GM12878 (cell line): ENCODE measurements around the gene CAPN8. TPM values are rescaled to one million over a fixed set of nuclear protein-coding genes. Genes with fewer than 3 reads are reported as not detected.
A peak's percentile ranks its signal among the peaks of the same experiment; 100 is the strongest.

Source experiments
- BCL3 ChIP-seq: IDR thresholded peaks from 2 replicates; pipeline ENCODE4 v1.6.1; 2011; ENCODE audit warnings: borderline replicate concordance, low read depth, mild to moderate bottlenecking, moderate library complexity, low read length; ENCODE audit not compliant: insufficient read depth, poor library complexity, severe bottlenecking
- BRCA1 ChIP-seq: IDR thresholded peaks from 2 replicates; pipeline ENCODE4 v1.6.1; 2011; ENCODE audit warnings: low read depth, low read length, improper control_type of control experiment
- CREB1 ChIP-seq: IDR thresholded peaks from 2 replicates; pipeline ENCODE4 v1.6.1; 2012; ENCODE audit warnings: low read depth, mild to moderate bottlenecking, inconsistent platforms
- DPF2 ChIP-seq: fragments of 450-650 bp; IDR thresholded peaks from 2 replicates; pipeline ENCODE4 v1.6.1; 2017; ENCODE audit warnings: mild to moderate bottlenecking
- ESRRA ChIP-seq: IDR thresholded peaks from 2 replicates; pipeline ENCODE4 v1.6.1; 2012; ENCODE audit warnings: mild to moderate bottlenecking, low read length, improper control_type of control experiment
- ETV6 ChIP-seq, 2 experiments: fragments of 450-650 bp in 1 of 2; IDR thresholded peaks in 1 of 2; conservative IDR thresholded peaks in 1 of 2; 2 replicates each; pipeline ENCODE4 v1.6.1; 2014; ENCODE audit warnings: antibody characterized with exemption in 1 of 2, borderline replicate concordance in 1 of 2, low read depth in 1 of 2, mild to moderate bottlenecking in 1 of 2, moderate library complexity in 1 of 2
- EZH2 ChIP-seq: IDR thresholded peaks from 2 replicates; pipeline ENCODE4 v1.6.1; 2012; ENCODE audit warnings: low read depth, mild to moderate bottlenecking, control low read depth, inconsistent platforms, low read length, borderline replicate concordance; ENCODE audit not compliant: control insufficient read depth
- HDAC6 ChIP-seq: fragments of 200-600 bp; sonication (generic); IDR thresholded peaks from one replicate; pipeline ENCODE4 v1.8.0; 2017; ENCODE audit warnings: antibody characterized with exemption; ENCODE audit not compliant: unreplicated experiment
- HDGF ChIP-seq: fragments of 450-650 bp; IDR thresholded peaks from 2 replicates; pipeline ENCODE4 v1.6.1; 2016; ENCODE audit warnings: antibody characterized with exemption
- JUNB ChIP-seq: IDR thresholded peaks from 2 replicates; pipeline ENCODE4 v1.6.1; 2016; ENCODE audit warnings: antibody characterized with exemption, mild to moderate bottlenecking
- JUND ChIP-seq: IDR thresholded peaks from 2 replicates; pipeline ENCODE4 v1.6.1; 2012; ENCODE audit warnings: low read depth, mild to moderate bottlenecking, low read length, improper control_type of control experiment, moderate library complexity
- RB1 ChIP-seq: fragments of 450-650 bp; formaldehyde crosslinking; IDR thresholded peaks from 2 replicates; pipeline ENCODE4 v1.6.1; 2017; ENCODE audit warnings: mild to moderate bottlenecking, borderline replicate concordance
- SP1 ChIP-seq: IDR thresholded peaks from one replicate; pipeline ENCODE4 v1.6.1; 2011; ENCODE audit warnings: low read depth, low read length
- TCF3 ChIP-seq: IDR thresholded peaks from 2 replicates; pipeline ENCODE4 v1.6.1; 2012; ENCODE audit warnings: low read depth, mild to moderate bottlenecking, low read length, borderline replicate concordance; ENCODE audit not compliant: insufficient read depth
- USF1 ChIP-seq: IDR thresholded peaks from 2 replicates; pipeline ENCODE4 v1.6.1; 2011; ENCODE audit warnings: borderline replicate concordance, low read depth, mild to moderate bottlenecking, moderate library complexity, mixed read lengths, low read length; ENCODE audit not compliant: insufficient read depth; ENCODE audit errors: extremely low read length
- ZBED1 ChIP-seq: IDR thresholded peaks from 2 replicates; pipeline ENCODE4 v1.6.1; 2016; ENCODE audit warnings: borderline replicate concordance
- ZNF622 ChIP-seq: fragments of 450-650 bp; IDR thresholded peaks from 2 replicates; pipeline ENCODE4 v1.6.1; 2017; ENCODE audit warnings: mild to moderate bottlenecking, inconsistent platforms
- polyA plus RNA-seq, 11 experiments: library from polyadenylated mRNA; depleted of rRNA in 4 of 11; unstranded in 6 of 11; stranded (reverse) in 5 of 11; fragments of >200 nt; fragmentation: Nextera tagmentation in 4 of 11; fragmentation: Illumina TruSeq in 1 of 11; extraction: Ambion mirVana in 4 of 11; extraction: Trizol in 1 of 11; gene quantifications; 1 replicate in 1 of 11; 2 replicates in 10 of 11; pipeline versions ENCODE4 v1.2.1 to v1.2.3, GENCODE V29; 2011 to 2016; ENCODE audit warnings: inconsistent platforms in 2 of 11, missing spikeins in 2 of 11, low read depth in 1 of 11
- total RNA-seq, 4 experiments: library from RNA; depleted of rRNA in 3 of 4; stranded (reverse); fragments of >200 nt in 3 of 4; fragmentation: Illumina TruSeq in 1 of 4; extraction: Trizol in 1 of 4; gene quantifications; 2 replicates each; pipeline versions ENCODE4 v1.2.1 to v1.2.3, GENCODE V29; 2013 to 2021
- TF ChIP-seq, protein P1 (sequence below): fragments of 450-650 bp; formaldehyde crosslinking; IDR thresholded peaks from 2 replicates; pipeline ENCODE4 v1.5.0; 2022; ENCODE audit warnings: mild to moderate bottlenecking, missing genetic modification characterization
- TF ChIP-seq, protein P2 (sequence below): fragments of 450-650 bp; formaldehyde crosslinking; IDR thresholded peaks from 2 replicates; pipeline ENCODE4 v1.4.0; 2020; ENCODE audit warnings: mild to moderate bottlenecking, moderate library complexity

CAPN8 gene
- total and polyA plus RNA-seq, 10 of the 15 experiments (the other 5 are each of a cell fraction or from before 2014, with no cell fraction given), result 6.4 to 30.7 (median 12.3) TPM

GRCh38 chr1:223628233-223629125 is 37.0 kb downstream of the CAPN8 start (continued):
- TF ChIP-seq, protein P1, sequence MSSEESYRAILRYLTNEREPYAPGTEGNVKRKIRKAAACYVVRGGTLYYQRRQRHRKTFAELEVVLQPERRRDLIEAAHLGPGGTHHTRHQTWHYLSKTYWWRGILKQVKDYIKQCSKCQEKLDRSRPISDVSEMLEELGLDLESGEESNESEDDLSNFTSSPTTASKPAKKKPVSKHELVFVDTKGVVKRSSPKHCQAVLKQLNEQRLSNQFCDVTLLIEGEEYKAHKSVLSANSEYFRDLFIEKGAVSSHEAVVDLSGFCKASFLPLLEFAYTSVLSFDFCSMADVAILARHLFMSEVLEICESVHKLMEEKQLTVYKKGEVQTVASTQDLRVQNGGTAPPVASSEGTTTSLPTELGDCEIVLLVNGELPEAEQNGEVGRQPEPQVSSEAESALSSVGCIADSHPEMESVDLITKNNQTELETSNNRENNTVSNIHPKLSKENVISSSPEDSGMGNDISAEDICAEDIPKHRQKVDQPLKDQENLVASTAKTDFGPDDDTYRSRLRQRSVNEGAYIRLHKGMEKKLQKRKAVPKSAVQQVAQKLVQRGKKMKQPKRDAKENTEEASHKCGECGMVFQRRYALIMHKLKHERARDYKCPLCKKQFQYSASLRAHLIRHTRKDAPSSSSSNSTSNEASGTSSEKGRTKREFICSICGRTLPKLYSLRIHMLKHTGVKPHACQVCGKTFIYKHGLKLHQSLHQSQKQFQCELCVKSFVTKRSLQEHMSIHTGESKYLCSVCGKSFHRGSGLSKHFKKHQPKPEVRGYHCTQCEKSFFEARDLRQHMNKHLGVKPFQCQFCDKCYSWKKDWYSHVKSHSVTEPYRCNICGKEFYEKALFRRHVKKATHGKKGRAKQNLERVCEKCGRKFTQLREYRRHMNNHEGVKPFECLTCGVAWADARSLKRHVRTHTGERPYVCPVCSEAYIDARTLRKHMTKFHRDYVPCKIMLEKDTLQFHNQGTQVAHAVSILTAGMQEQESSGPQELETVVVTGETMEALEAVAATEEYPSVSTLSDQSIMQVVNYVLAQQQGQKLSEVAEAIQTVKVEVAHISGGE (CRISPR knock-in tag), result no peak
- TF ChIP-seq ESRRA (no peak), USF1 (peak; percentile 61), BCL3 (no peak), HDAC6 (no peak), TCF3 (no peak), ZNF622 (no peak), ETV6 (conservative IDR thresholded peaks at IDR 0.05 in 1 of 2, IDR thresholded peaks at IDR 0.05 in 1 of 2; ENCODE audit: borderline replicate concordance in 1 of 2, low read depth in 1 of 2) (no peak), JUND (no peak), JUNB (no peak), EZH2 (no peak), SP1 (no peak), CREB1 (no peak), BRCA1 (no peak), RB1 (no peak), ZBED1 (no peak), DPF2 (no peak), HDGF (no peak)
- TF ChIP-seq, protein P2, sequence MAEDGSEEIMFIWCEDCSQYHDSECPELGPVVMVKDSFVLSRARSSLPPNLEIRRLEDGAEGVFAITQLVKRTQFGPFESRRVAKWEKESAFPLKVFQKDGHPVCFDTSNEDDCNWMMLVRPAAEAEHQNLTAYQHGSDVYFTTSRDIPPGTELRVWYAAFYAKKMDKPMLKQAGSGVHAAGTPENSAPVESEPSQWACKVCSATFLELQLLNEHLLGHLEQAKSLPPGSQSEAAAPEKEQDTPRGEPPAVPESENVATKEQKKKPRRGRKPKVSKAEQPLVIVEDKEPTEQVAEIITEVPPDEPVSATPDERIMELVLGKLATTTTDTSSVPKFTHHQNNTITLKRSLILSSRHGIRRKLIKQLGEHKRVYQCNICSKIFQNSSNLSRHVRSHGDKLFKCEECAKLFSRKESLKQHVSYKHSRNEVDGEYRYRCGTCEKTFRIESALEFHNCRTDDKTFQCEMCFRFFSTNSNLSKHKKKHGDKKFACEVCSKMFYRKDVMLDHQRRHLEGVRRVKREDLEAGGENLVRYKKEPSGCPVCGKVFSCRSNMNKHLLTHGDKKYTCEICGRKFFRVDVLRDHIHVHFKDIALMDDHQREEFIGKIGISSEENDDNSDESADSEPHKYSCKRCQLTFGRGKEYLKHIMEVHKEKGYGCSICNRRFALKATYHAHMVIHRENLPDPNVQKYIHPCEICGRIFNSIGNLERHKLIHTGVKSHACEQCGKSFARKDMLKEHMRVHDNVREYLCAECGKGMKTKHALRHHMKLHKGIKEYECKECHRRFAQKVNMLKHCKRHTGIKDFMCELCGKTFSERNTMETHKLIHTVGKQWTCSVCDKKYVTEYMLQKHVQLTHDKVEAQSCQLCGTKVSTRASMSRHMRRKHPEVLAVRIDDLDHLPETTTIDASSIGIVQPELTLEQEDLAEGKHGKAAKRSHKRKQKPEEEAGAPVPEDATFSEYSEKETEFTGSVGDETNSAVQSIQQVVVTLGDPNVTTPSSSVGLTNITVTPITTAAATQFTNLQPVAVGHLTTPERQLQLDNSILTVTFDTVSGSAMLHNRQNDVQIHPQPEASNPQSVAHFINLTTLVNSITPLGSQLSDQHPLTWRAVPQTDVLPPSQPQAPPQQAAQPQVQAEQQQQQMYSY (CRISPR knock-in tag), result no peak
